ENCODE data around the gene ARMC8.

Gene ARMC8

DNA sequence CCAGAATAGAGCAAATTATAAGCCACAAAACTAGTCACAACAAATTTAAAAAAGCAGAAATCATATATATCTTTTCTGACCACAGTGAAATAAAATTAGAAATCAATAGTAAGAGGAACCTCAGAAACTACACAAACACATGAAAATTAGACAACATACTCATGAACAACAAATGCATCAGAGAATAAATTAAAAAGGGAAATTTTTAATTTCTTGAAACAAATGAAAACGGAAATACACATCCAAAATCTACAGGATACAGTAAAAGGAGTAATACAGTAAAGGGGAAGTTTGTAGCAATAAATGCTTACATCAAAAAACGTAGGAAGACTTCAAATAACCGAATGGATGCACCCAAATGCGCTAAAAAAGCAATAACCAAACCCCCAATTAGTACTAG, 123.4 kb downstream of the ARMC8 start:
- no peak for DNase-seq

DNA sequence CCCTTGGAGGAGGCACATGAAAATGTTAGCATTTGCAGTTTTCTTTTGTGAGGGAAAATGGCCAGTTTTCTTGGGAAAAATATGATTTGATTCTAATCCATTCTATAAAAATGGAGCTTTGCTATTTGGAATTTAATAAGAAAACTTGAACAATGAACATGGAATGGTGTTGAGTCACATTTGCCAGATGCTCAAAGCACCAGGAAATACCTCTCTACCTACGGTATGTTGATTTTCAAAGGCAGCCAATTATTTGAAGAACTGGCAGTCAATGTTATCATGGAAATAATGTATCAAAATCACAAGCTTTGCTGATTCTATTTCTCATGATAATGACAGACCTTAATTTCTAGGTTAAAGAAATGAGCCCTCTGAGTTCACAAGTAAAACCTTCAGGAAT, 127.7 kb downstream of the ARMC8 start:
- no peak for DNase-seq

DNA sequence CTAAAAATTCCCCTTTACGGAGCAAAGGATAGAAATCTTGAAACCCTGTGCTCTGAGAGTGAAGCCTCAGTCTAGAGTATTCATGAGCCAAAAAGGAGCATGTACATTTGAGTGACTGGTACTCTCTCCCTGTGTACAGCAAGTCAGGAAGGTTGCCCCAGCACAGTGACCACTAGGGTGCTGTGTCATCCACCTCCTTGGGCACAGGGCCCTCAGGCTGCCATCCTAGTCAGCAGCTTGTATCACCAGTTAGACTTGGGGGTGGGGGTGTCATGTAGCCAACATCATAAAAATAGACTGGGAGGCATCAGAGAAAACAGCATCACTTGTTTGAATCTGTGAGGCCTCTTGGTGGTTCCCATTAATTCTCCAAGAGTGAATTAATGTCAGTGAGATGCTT, 130.6 kb downstream of the ARMC8 start:
- DNase-seq, result no peak

DNA sequence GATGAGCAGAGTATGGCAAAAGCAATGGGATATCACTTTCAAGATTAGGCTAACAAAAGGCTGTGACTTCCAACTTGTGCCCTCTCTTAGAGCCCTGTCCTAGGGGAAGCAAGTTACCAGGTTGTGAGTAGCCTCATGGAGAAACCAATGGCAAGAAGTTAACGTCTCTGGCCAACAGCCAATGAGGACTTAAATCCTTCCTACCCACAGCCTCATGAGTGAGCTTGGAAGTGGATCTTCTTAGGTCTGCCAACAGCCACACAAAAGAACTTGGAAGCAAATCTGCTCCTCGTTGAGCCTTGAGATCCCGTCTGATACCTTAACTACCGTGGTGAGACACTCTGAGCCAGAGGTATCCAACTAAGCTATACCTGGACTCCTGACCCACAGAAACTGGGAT, 136.9 kb downstream of the ARMC8 start:
- DNase-seq, result no peak

DNA sequence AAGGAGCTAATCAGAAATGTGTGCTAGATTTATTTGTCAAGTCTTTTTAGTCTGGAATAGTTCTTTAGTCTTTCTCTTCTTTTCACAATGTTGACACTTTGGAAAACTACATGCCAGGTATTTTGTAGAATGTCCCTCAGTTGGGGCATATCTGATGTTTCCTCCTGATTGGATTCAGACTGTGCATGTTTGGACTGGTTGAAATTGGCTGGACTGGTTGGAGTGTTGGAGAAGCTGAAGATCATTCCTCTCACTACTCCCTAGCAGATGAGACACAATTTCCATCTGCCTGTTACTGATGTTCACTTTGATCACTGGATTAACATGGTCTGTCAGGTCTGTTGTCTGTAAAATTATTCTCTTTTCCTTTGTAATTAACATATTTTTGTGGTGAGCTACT, 138.9 kb downstream of the ARMC8 start:
- no peak for DNase-seq

DNA sequence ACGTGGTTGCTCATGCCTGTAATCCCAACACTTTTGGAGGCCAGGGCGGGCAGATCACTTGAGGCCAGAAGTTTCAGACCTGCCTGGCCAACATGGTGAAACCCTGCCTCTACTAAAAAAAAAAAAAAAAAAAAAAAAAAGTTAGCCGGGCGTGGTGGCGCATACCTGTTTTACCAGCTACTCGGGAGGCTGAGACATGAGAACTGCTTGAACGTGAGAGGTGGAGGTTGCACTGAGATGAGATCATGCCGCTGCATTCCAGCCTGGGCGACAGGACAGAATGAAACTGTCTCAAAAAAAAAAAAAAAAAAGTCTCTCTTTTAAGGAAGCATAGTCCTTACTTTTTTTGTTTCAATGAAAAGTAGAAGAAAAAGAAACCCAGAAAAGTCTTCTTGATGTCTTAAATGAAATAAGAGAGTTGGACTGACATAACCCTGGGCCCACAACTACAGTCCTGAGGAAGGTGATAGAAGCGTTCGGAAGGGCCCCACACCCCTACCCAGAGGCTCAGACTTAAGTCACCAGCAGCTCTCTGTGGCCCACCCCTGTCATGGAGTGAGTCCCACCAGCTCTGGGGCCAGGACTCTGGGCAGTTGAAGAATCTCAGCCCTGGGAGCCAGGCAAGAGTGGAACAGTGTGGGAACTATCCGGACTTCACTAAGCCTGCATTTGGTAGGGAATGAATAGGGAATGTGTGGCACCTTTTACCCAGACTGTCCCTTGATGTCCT, 139.9 kb downstream of the ARMC8 start:
- no peak for DNase-seq

DNA sequence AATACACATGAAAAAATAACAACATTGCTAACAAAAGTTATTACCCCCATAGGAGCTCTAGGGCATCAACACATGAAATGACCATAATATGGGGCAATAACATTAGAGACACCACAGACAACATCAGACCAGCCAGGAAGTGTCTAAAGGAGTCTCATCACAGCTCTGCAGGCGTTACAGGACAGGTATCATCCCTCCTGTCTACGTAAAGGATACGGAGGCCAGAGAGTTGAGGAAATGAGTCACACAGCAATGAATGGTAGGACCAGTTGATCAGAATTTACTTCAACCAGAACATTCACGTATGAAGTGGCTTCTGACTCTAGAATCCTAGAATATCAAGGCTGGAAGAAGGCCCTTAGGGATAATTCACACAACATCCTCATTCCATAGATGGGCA, 140.7 kb downstream of the ARMC8 start:
- no peak for DNase-seq

DNA sequence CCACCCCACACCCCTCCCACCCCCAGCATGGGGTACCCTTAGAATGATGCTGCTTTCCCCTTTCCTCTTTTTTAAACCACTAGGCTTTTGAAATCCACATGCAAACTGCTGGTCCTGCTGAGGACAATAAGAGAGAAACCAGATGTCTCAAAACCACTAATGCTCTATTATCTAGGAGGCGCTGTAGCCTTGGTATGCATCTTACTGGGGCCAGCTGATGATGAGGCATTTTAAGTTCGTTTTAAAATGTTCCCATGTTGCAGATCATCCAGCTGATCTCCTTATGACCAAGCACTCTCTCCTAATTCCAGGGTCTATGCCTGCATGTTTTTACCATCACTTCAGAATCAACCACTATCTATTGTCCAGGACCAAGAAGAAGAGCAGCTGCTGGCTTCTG, 141.2 kb downstream of the ARMC8 start:
- no peak for DNase-seq

DNA sequence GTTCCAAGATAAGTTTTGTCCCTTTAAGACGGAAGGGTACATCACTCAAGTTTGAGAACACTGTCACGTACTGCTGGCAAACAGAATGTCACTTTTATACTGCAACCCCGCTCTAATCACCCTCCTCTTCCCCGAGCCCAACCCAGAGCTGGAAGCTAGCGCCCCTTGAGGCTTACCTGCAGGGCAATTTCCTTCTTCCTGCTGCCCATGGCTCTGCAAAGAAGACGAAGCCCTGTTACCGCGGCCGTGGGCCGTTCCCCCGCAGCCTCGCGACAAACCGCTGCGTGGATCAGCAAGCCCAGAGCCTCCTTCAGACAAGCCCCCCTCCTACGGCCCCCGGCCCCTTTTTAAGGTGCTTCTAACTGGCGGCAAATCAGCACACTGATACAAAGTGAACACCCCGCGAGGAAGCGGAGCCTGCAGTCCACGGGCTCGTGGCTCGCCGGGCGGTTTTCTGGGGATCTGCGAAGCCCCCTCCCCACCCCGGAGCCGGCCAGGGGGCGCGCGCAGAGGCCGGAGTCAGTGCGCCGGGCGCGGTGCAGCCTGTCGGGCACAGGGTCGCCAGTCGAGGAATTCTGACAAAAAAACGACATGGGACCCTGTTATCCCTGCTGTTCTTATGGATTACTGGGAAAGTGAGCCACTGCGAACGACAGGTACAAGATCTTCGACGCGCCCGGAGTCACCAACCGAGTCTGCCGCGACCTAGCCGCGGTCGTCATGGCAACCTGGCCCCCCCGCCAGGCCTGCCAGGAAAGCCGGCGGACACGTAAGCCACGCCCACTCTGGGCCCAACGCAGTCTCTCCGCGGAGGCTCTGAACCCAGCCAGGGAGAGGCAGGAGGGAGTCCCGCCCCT, 142.3 kb downstream of the ARMC8 start, which contains the start of gene NME9:
NME9 (minus strand) TSS at position 725 of the 857 bp plus-strand sequence; CDS start at position 209, 516 bp downstream.
- DNase-seq, result peak; percentile 89

DNA sequence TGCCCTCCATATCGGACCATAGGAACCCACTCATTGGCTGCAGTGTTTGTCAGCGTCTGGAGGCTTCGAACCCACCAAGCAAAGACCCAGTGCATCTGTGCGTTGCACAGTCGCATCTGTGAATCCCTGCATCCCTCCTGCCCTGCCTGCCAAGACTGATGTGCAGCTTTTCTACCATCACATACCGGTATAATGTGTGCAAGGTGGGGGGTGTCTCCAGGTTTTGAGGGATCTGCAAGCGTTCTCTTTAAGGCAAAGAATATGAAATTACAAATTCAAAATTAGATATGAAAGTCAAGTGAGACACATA, 142.8 kb downstream of the ARMC8 start:
- no peak for DNase-seq

DNA sequence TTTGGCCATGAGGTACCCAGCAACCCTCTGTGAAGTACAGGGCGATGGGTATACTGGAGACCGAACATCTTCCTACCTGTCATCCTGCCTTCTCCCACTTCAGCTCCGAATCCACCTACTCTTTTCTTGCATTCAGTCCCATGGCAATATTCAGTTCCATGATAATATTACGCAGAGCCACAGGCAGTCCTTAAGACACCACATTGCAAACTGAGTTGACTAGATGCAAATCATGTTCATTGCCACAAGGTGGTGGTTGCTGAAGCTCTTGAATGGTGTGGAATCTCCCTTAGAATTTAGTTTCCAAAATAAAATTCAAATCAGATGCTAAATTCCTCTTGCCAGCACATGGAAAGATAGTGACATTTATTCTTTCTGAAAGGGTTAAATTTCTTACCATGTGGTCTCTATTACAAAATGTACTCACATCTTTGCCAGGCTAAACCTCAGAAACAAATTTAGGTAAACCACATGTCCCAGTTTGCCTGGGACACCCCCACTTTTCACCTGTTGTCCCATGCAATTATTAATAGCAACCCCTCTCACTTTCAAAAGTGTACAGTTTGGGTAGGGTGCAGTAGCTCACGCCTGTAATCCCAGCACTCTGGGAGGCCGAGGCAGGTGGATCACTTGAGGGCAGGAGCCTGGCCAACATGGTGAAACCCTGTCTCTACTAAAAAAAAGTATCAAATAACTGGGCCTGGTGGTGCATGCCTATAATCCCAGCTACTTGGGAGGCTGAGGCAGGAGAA, 144.2 kb downstream of the ARMC8 start:
- DNase-seq, result no peak

DNA sequence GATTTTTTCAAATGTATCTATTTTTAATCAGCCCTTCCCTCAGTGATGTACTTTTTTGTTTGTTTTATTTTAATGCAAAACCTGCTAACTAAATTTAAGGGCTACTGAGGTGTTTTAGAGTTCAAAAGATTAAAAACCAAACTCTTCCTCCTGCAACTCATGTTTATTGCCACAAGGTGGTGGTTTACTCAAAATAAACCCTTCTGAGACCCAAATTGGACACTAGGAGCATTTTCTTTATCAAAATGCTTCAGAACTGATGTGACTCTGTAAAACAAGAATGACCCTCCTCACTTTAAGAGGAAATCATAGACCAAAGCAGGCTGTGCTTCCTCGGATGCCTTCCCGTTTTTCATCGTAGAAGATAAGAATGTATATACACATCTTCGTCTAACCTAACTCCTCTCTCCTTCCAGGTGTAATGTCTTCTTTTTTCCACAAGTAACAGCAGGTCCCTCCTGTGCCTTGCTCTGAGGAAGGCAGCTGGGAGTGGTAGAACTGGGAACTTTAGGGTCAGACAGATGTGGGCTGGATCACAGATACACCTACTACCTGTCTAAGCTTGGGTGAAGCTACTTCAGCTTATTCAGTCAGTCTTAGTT, 145.5 kb downstream of the ARMC8 start:
- DNase-seq, result no peak

DNA sequence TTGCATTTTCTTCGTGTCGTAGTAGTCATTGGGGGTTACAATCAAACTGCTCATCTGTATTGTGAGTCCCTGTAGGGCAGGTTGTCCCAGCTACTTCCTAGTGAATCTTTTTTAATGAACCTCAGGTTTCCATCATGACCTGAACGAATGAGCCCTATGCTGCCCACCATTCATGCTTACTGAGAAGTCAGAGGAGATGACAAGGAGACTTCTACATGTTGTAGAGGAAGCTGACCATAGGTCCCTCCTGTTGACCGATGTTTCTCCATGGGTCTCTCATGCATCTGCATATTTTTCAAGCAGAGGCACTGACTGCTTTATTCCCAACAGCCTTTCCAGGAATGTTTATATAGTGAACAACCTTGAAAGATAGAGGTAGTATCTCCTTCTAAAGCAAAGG, 147.5 kb downstream of the ARMC8 start:
- no peak for DNase-seq

DNA sequence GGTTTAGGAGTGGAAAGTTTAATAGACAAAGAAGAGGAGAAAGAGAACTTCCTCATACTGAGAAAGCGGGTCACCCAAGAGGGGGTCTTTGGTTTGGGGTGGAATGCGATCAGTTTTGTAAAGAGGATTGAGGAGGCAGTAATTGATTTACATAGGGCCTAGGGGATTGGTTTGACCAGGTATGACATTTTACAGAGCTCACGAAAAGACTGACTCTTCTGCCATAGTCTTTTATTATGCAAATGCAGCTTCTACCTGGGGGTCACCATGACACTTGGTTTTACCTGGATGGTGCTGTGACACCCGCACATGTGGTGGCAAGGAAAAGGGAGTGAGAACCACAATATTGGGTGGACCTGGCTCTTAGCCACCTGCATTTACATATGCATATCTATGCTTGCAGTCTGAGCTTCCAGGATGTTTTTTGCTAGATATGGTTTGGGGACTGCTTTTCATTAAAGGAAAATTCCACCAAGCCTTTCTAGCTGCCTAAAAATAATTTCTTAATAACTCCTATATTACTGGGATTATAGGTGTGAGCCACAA, 149.4 kb downstream of the ARMC8 start:
- DNase-seq, result no peak

DNA sequence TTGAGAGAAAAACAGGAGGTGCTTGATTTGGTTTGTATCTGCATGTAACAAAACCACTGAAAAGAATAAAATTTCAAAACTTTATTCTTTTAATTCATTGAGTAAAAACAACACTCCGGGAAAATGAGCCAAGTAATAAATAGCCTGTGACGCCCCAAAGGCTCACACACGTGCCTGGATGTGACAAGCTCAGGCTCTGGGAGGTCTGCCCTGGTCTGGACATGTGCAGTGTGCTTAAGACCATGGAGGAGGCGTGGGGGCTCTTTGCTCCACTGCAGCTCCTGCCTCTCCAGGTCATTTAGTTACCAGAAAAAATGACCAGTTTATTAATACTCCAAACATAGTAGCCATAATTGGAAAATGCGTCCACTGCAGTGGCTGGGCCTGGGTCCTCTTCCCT, 151.1 kb downstream of the ARMC8 start:
- DNase-seq, result no peak

DNA sequence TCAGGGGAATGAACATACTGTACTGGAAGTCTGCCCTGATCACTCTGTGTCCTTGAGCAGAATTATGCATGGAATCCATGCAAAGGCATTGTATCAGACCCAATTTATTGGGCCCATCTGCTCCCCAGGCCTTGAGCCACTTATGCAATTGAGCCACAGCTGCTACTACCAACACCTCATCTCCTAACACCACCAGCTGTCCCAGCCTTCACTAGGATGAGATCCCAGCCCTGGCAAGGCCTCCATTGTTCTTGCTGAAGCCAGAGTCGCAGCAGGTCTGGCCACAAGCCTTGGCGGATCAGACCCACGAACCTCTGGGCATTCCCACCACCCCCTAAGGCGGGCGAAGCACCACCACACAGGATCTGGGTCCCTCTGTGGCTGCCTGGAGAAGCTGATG, 151.7 kb downstream of the ARMC8 start:
- DNase-seq, result no peak

DNA sequence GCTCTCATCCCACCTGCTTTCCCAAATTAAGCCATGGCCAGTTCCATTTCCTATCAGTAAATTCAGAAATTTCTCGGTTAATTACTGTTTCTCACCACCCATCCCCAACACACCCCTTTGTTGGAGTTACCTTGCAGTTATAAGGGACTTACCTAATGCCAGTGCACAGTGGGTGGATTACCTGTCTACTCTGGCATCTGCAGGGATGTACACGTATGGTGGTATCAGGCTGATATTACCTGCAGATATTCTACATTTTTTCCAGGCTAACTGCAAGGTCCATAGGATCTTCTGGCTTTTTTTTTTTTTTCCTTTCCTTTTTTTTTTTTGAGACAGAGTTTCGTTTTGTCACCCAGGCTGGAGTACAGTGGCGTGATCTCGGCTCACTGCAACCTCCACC, 153.4 kb downstream of the ARMC8 start:
- no peak for DNase-seq

DNA sequence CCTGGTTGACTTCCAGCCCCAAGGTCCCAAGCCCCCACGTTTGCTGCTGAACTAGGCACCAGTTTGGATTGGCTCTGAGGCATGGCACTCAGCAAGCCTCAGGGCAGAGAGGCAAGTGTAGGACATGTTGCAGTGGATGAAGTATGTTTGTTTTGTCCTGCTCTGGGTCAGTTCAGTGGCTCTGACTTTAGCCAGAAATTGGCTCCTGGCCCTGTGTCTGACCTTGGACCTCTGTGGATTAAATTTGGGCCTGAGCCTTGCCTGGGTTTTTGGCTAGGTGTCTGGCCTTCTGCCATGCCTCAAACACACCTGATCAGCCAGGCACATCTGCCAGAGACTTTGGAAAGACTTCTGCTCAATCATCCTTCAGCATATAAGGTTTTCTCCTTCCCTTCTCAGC, 157.7 kb downstream of the ARMC8 start:
- DNase-seq, result no peak
